Bronchial epithelial cell (primary cell): ENCODE results near the gene ANKS1B. TPM values are rescaled to one million over a fixed set of nuclear protein-coding genes. Genes with fewer than 3 reads are reported as not detected.
A peak's percentile ranks its signal among the peaks of the same experiment; 100 is the strongest.

Source experiments
- DNase-seq: peaks from one replicate; pipeline ENCODE4 v3.0.0-alpha.2; 2010; ENCODE audit warnings: low read depth
- FAIRE-seq: peaks from 2 replicates; lab custom pipeline; 2011; peaks lifted over from hg19 to GRCh38; lab: Jason Lieb, UNC
- H3K27me3 ChIP-seq: 2 replicates; pipeline ENCODE4 v1.5.1; 2011; ENCODE audit warnings: low read length; ENCODE audit not compliant: control insufficient read depth, insufficient read depth
- H3K36me3 ChIP-seq: 2 replicates; pipeline ENCODE4 v1.5.1; 2011; ENCODE audit warnings: low read length; ENCODE audit not compliant: control insufficient read depth, insufficient read depth
- H3K4me3 ChIP-seq: 2 replicates; pipeline ENCODE4 v1.5.1; 2011; ENCODE audit warnings: mild to moderate bottlenecking, low read depth, low read length, control low read depth
- CTCF ChIP-seq: IDR thresholded peaks from 2 replicates; pipeline ENCODE4 v1.5.1; 2011; ENCODE audit warnings: mild to moderate bottlenecking, moderate library complexity, low read length, control low read depth, inconsistent platforms; ENCODE audit not compliant: insufficient read depth, severe bottlenecking
- total RNA-seq: library from RNA; depleted of rRNA; stranded (reverse); fragments of >200 nt; gene quantifications from 2 replicates; pipeline ENCODE4 v1.2.1, GENCODE V29; 2014

The ANKS1B gene
- total RNA-seq, 1 donor from 2014 or later: 0.26 TPM

GRCh38 chr12:98698603-98699463, 1285.9 kb downstream of the ANKS1B start:
- Histone ChIP-seq H3K4me3 (no peak overlapping the region), H3K27me3 (no peaks in the 10 kb centered on the region), H3K36me3 (no peaks in the 10 kb centered on the region)
- peak; percentile 75 for TF ChIP-seq CTCF
- DNase-seq (peak; percentile 63), FAIRE-seq (peak; percentile 83)

GRCh38 chr12:98697209-98697608, 1287.5 kb downstream of the ANKS1B start:
- no peak overlapping the region for H3K4me3 ChIP-seq
- no peaks in the 10 kb centered on the region for H3K27me3 ChIP-seq
- FAIRE-seq (no peak), DNase-seq (no peak)
- H3K36me3 ChIP-seq: no peaks in the 10 kb centered on the region
- TF ChIP-seq CTCF: no peak

- no peak overlapping the region for H3K4me3 ChIP-seq
- no peaks in the 10 kb centered on the region for H3K27me3 ChIP-seq
- FAIRE-seq: no peak
- peaks cover 2% of the 10 kb centered on the region for H3K36me3 ChIP-seq
- peak; percentile 13 for DNase-seq
- no peak for TF ChIP-seq CTCF
Measured at GRCh38 chr12:98696036-98696646, 1288.6 kb downstream of the ANKS1B start.

GRCh38 chr12:98691351-98691750, 1293.4 kb downstream of the ANKS1B start:
- TF ChIP-seq CTCF: no peak
- DNase-seq: no peak
- no peak for FAIRE-seq
- Histone ChIP-seq H3K4me3 (no peak overlapping the region), H3K36me3 (peaks cover 2% of the 10 kb centered on the region), H3K27me3 (no peaks in the 10 kb centered on the region)

- DNase-seq: no peak
- no peak overlapping the region for H3K4me3 ChIP-seq
- H3K36me3 ChIP-seq: peaks cover 4% of the 10 kb centered on the region
- TF ChIP-seq CTCF: no peak
- FAIRE-seq: no peak
- no peaks in the 10 kb centered on the region for H3K27me3 ChIP-seq
Measured at GRCh38 chr12:98686603-98687002, 1298.1 kb downstream of the ANKS1B start.

Other genes with a start within 250 kb of the ANKS1B start
- 12.9 and 14.0 TPM in 2 replicates for gene BLTP3B, start 157.9 kb upstream of the ANKS1B start, total RNA-seq
- gene ACTR6, start 215.9 kb upstream of the ANKS1B start, total RNA-seq: 13.7 and 14.3 TPM in 2 replicates